Caco-2 (cell line): ENCODE data around the gene KIDINS220. TPM values are rescaled to one million over a fixed set of nuclear protein-coding genes. Genes with fewer than 3 reads are reported as not detected.

ENCODE experiments used
- BruUV-seq: library from RNA; stranded (reverse); fragments of 400-500 nt; replicated peaks from 2 replicates; lab custom pipeline; 2021; lab: Mats Ljungman, UMichigan
- CTCF ChIA-PET: fragments of 300-600 bp; sonication (Branson Sonifier 250); formaldehyde crosslinking; loops from one replicate; lab custom pipeline; 2022; ENCODE audit warnings: antibody characterized with exemption; lab: Charles Lee
- POLR2A ChIA-PET: fragments of 300-600 bp; sonication (Branson Sonifier 250); formaldehyde crosslinking; loops from one replicate; lab custom pipeline; 2022; ENCODE audit warnings: antibody characterized with exemption; lab: Charles Lee
- DNase-seq, 2 experiments: peaks; one replicate each; pipeline versions ENCODE4 v3.0.0 to v3.0.0-alpha.2; 2020 to 2022
- H3K27me3 ChIP-seq: replicated peaks from 2 replicates; pipeline ENCODE4 v1.6.0; 2011; ENCODE audit warnings: low read length; ENCODE audit not compliant: control insufficient read depth, insufficient read depth
- H3K36me3 ChIP-seq: 2 replicates; pipeline ENCODE4 v1.5.1; 2011; ENCODE audit warnings: low read length; ENCODE audit not compliant: control insufficient read depth, insufficient read depth
- H3K4me1 ChIP-seq: fragments of 250-450 bp; sonication (Bioruptor Pico); 2 replicates; pipeline ENCODE4 v1.5.1; 2020; ENCODE audit warnings: mild to moderate bottlenecking
- H3K4me3 ChIP-seq: 2 replicates; pipeline ENCODE4 v1.5.1; 2011; ENCODE audit warnings: low read depth, mild to moderate bottlenecking, control low read depth, low read length
- H3K9me3 ChIP-seq: fragments of 250-450 bp; sonication (Bioruptor Pico); 2 replicates; pipeline ENCODE4 v1.5.1; 2020; ENCODE audit warnings: mild to moderate bottlenecking, moderate library complexity
- H3K27ac Mint-ChIP-seq: one replicate; pipeline ENCODE4 v1.8.0; 2022; ENCODE audit warnings: mixed read lengths; ENCODE audit not compliant: unreplicated experiment
- H3K27me3 Mint-ChIP-seq: one replicate; pipeline ENCODE4 v1.8.0; 2022; ENCODE audit warnings: mixed read lengths; ENCODE audit not compliant: insufficient read depth, unreplicated experiment
- H3K36me3 Mint-ChIP-seq: one replicate; pipeline ENCODE4 v1.8.0; 2022; ENCODE audit warnings: mild to moderate bottlenecking, mixed read lengths; ENCODE audit not compliant: insufficient read depth, unreplicated experiment
- H3K4me1 Mint-ChIP-seq: one replicate; pipeline ENCODE4 v1.8.0; 2022; ENCODE audit warnings: low read depth, mixed read lengths; ENCODE audit not compliant: unreplicated experiment
- H3K4me3 Mint-ChIP-seq: one replicate; pipeline ENCODE4 v1.8.0; 2022; ENCODE audit warnings: mild to moderate bottlenecking, moderate library complexity, mixed read lengths; ENCODE audit not compliant: unreplicated experiment
- H3K9me3 Mint-ChIP-seq: one replicate; pipeline ENCODE4 v1.8.0; 2022; ENCODE audit warnings: mixed read lengths; ENCODE audit not compliant: unreplicated experiment
- intact Hi-C: fragments of 100-400 bp; cut with micrococcal nuclease; formaldehyde crosslinking; loops from one replicate; pipeline ENCODE4 v1.10.0; 2022; ENCODE audit not compliant: unreplicated experiment
- total RNA-seq: library from RNA; stranded (reverse); gene quantifications from 2 replicates; pipeline ENCODE4 v1.2.3, GENCODE V29; 2022
- TF ChIP-seq, protein P1 (sequence below), 2 experiments: fragments of 200-600 bp in 1 of 2; IDR thresholded peaks; 1 replicate in 1 of 2; 2 replicates in 1 of 2; pipeline versions ENCODE4 v1.5.1 to v1.8.0; 2011 to 2022; ENCODE audit warnings: antibody characterized with exemption in 1 of 2, control low read depth in 1 of 2, inconsistent platforms in 1 of 2, low read depth in 1 of 2, low read length in 1 of 2, mild to moderate bottlenecking in 1 of 2, moderate library complexity in 1 of 2; ENCODE audit not compliant: insufficient read depth in 1 of 2, severe bottlenecking in 1 of 2, unreplicated experiment in 1 of 2

The KIDINS220 gene
- total RNA-seq, 1 experiment from 2014 or later, result 32.8 TPM

GRCh38 chr2:8682719-8683667 is 154.4 kb downstream of the KIDINS220 start:
- intact Hi-C loops, result loop anchor here (5.0 to 10.0 kb wide), 4 partner anchors 338 to 998 kb away; no protein-coding TSS in a partner anchor
- no peaks in the 10 kb centered on the region for H3K9me3 ChIP-seq
- peak overlapping the region; percentile 85 for H3K27ac Mint-ChIP-seq
- H3K9me3 Mint-ChIP-seq, result peaks cover 9% of the 10 kb centered on the region
- DNase-seq, result peak in 1 of 2 experiments; percentile 43
- TF ChIP-seq, protein P1, sequence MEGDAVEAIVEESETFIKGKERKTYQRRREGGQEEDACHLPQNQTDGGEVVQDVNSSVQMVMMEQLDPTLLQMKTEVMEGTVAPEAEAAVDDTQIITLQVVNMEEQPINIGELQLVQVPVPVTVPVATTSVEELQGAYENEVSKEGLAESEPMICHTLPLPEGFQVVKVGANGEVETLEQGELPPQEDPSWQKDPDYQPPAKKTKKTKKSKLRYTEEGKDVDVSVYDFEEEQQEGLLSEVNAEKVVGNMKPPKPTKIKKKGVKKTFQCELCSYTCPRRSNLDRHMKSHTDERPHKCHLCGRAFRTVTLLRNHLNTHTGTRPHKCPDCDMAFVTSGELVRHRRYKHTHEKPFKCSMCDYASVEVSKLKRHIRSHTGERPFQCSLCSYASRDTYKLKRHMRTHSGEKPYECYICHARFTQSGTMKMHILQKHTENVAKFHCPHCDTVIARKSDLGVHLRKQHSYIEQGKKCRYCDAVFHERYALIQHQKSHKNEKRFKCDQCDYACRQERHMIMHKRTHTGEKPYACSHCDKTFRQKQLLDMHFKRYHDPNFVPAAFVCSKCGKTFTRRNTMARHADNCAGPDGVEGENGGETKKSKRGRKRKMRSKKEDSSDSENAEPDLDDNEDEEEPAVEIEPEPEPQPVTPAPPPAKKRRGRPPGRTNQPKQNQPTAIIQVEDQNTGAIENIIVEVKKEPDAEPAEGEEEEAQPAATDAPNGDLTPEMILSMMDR (IDR thresholded peaks at IDR 0.05; ENCODE audit: insufficient read depth in 1 of 2, low read depth in 1 of 2, low read length in 1 of 2, severe bottlenecking in 1 of 2, unreplicated experiment in 1 of 2), result no peak
- ChIA-PET CTCF (interaction anchor here (2.9 kb wide), 1 partner anchor 55 kb away, joined by 23 read pairs; no protein-coding TSS in a partner anchor), POLR2A (interaction anchor here (0.8 to 3.2 kb wide), 5 partner anchors 51 to 143 kb away, joined by 3 to 36 read pairs (median 26); no protein-coding TSS in a partner anchor)
- TSS peak; percentile 62 for BruUV-seq
- H3K4me1 Mint-ChIP-seq, result peaks cover 6% of the 10 kb centered on the region
- peak overlapping the region; percentile 69 for H3K4me3 ChIP-seq
- no peaks in the 10 kb centered on the region for H3K36me3 ChIP-seq
- H3K4me1 ChIP-seq, result peaks cover 7% of the 10 kb centered on the region
- no peaks in the 10 kb centered on the region for H3K27me3 Mint-ChIP-seq
- H3K36me3 Mint-ChIP-seq, result peaks cover 58% of the 10 kb centered on the region
- peak overlapping the region; percentile 81 for H3K4me3 Mint-ChIP-seq
- no peaks in the 10 kb centered on the region for H3K27me3 ChIP-seq

DNA sequence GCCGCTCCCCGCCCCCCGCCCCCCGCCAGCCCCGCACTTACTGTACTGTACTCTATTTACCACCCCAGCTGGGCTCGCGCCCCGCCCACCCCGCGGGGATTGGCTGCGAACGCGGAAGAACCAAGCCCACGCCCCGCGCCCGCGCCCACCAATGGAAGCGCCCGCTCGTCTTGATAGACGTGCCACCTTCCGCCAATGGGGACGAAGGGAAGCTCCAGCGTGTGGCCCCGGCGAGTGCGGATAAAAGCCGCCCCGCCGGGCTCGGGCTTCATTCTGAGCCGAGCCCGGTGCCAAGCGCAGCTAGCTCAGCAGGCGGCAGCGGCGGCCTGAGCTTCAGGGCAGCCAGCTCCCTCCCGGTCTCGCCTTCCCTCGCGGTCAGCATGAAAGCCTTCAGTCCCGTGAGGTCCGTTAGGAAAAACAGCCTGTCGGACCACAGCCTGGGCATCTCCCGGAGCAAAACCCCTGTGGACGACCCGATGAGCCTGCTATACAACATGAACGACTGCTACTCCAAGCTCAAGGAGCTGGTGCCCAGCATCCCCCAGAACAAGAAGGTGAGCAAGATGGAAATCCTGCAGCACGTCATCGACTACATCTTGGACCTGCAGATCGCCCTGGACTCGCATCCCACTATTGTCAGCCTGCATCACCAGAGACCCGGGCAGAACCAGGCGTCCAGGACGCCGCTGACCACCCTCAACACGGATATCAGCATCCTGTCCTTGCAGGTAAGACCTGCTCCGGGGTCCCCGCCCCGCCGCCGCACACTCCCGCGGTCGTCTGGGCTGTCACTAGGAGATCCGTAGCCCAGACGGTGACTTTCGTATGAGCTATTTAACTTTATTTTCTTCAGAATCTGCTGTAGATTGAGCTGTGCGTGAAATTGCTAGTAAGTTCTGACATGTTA is 155.4 kb downstream of the KIDINS220 start, which contains the start of gene ID2:
Gene ID2 (plus strand): TSS at position 271 of the 907 bp plus-strand sequence. CDS start 110 bp downstream, at position 381.
- peaks cover 6% of the 10 kb centered on the region for H3K4me1 Mint-ChIP-seq
- ChIA-PET POLR2A (interaction anchor here (0.6 to 3.2 kb wide), 28 partner anchors 26 to 1815 kb away, joined by 3 to 50 read pairs (median 4); partner anchors contain the start of gene MBOAT2), CTCF (interaction anchor here (0.9 to 2.9 kb wide), 3 partner anchors 54 to 157 kb away, joined by 5 to 23 read pairs (median 13); no protein-coding TSS in a partner anchor)
- peak within 1 kb of the TSS; percentile 81 for H3K4me3 Mint-ChIP-seq
- no peaks in the 10 kb centered on the region for H3K9me3 Mint-ChIP-seq
- Histone ChIP-seq H3K4me3 (peak within 1 kb of the TSS; percentile 75), H3K4me1 (peaks cover 7% of the 10 kb centered on the region), H3K27me3 (no peaks in the 10 kb centered on the region), H3K9me3 (no peaks in the 10 kb centered on the region), H3K36me3 (no peaks in the 10 kb centered on the region)
- peak; percentile 99 to 100 for DNase-seq
- no peaks in the 10 kb centered on the region for H3K27me3 Mint-ChIP-seq
- H3K27ac Mint-ChIP-seq, result peak within 1 kb of the TSS; percentile 85
- no TSS peak for BruUV-seq
- TF ChIP-seq, protein P1 (IDR thresholded peaks at IDR 0.05; ENCODE audit: insufficient read depth in 1 of 2, low read depth in 1 of 2, low read length in 1 of 2, severe bottlenecking in 1 of 2, unreplicated experiment in 1 of 2), result no peak
- intact Hi-C loops, result loop anchor here (1.0 to 10.0 kb wide), 8 partner anchors 55 to 997 kb away; no protein-coding TSS in a partner anchor
- H3K36me3 Mint-ChIP-seq, result peaks cover 65% of the 10 kb centered on the region
